GM23338 (cell line): ENCODE results near the gene CCDC160. TPM values are rescaled to one million over a fixed set of nuclear protein-coding genes. Genes with fewer than 3 reads are reported as not detected.

Experiments
- ATAC-seq: fragments of 200-7000 bp; cut with Tn5 transposase; 3 replicates; pipeline ENCODE4 v1.9.1; 2020
- DNase-seq: peaks from one replicate; pipeline ENCODE4 v3.0.0-alpha.2; 2015; ENCODE audit warnings: low spot score
- H2AFZ ChIP-seq: fragments of 200-600 bp; sonication (generic); 2 replicates; pipeline ENCODE4 v1.8.0; 2016; ENCODE audit warnings: antibody characterized with exemption, mild to moderate bottlenecking, moderate library complexity
- H3F3A ChIP-seq: fragments of 200-600 bp; sonication (generic); replicated peaks from 2 replicates; pipeline ENCODE4 v1.8.0; 2017; ENCODE audit warnings: antibody characterized with exemption, mixed run types, low read depth
- H3K27ac ChIP-seq: fragments of 200-600 bp; sonication (generic); 2 replicates; pipeline ENCODE4 v1.6.1; 2016; ENCODE audit warnings: low read depth
- H3K27me3 ChIP-seq: fragments of 200-600 bp; sonication (generic); 2 replicates; pipeline ENCODE4 v1.8.0; 2016; ENCODE audit warnings: mild to moderate bottlenecking, mixed run types, moderate library complexity; ENCODE audit not compliant: insufficient read depth
- H3K36me3 ChIP-seq: fragments of 200-600 bp; sonication (generic); 2 replicates; pipeline ENCODE4 v1.8.0; 2016; ENCODE audit warnings: mild to moderate bottlenecking; ENCODE audit not compliant: insufficient read depth
- H3K4me1 ChIP-seq: fragments of 200-600 bp; sonication (generic); 2 replicates; pipeline ENCODE4 v1.8.0; 2016; ENCODE audit warnings: mild to moderate bottlenecking, moderate library complexity; ENCODE audit not compliant: insufficient read depth
- H3K4me2 ChIP-seq: fragments of 200-600 bp; sonication (generic); 2 replicates; pipeline ENCODE4 v1.7.1; 2017; ENCODE audit warnings: mixed run types
- H3K4me3 ChIP-seq: fragments of 200-600 bp; sonication (generic); 2 replicates; pipeline ENCODE4 v1.6.1; 2016; ENCODE audit warnings: mixed run types
- H3K79me2 ChIP-seq: fragments of 200-600 bp; sonication (generic); replicated peaks from 2 replicates; pipeline ENCODE4 v1.8.0; 2017; ENCODE audit warnings: mild to moderate bottlenecking; ENCODE audit not compliant: insufficient read depth
- H3K9me2 ChIP-seq: fragments of 200-600 bp; sonication (generic); 2 replicates; pipeline ENCODE4 v1.8.0; 2017; ENCODE audit not compliant: insufficient read depth
- H4K20me1 ChIP-seq: fragments of 200-600 bp; sonication (generic); replicated peaks from 2 replicates; pipeline ENCODE4 v1.8.0; 2017; ENCODE audit warnings: mild to moderate bottlenecking; ENCODE audit not compliant: insufficient read depth
- H3K27ac Mint-ChIP-seq: 2 replicates; pipeline ENCODE4 v1.8.0; 2020; ENCODE audit warnings: inconsistent platforms, mild to moderate bottlenecking, moderate library complexity, mixed read lengths
- H3K27me3 Mint-ChIP-seq: 3 replicates; pipeline ENCODE4 v1.8.0; 2022; ENCODE audit warnings: low read depth, mild to moderate bottlenecking, moderate library complexity, mixed read lengths, inconsistent platforms; ENCODE audit not compliant: insufficient read depth, poor library complexity
- H3K36me3 Mint-ChIP-seq: 3 replicates; pipeline ENCODE4 v1.8.0; 2021; ENCODE audit warnings: low read depth, mild to moderate bottlenecking, inconsistent platforms, moderate library complexity, mixed read lengths
- H3K4me1 Mint-ChIP-seq: 3 replicates; pipeline ENCODE4 v1.8.0; 2020; ENCODE audit warnings: mild to moderate bottlenecking, inconsistent platforms, mixed read lengths
- H3K4me3 Mint-ChIP-seq: 3 replicates; pipeline ENCODE4 v1.8.0; 2021; ENCODE audit warnings: moderate library complexity, mild to moderate bottlenecking, inconsistent platforms, mixed read lengths
- H3K9me3 Mint-ChIP-seq: 3 replicates; pipeline ENCODE4 v1.8.0; 2020; ENCODE audit warnings: moderate library complexity, mild to moderate bottlenecking, inconsistent platforms, mixed read lengths
- CREB1 ChIP-seq: fragments of 250-450 bp; sonication (Bioruptor Pico); IDR thresholded peaks from 2 replicates; pipeline ENCODE4 v1.5.0; 2020; ENCODE audit warnings: low read depth, mild to moderate bottlenecking, moderate library complexity
- CTCF ChIP-seq, 2 experiments: fragments of 200-600 bp in 1 of 2; sonication (generic) in 1 of 2; conservative IDR thresholded peaks; 2 replicates each; pipeline versions ENCODE4 v1.5.1 to v1.6.1; 2016 to 2017; ENCODE audit warnings: antibody characterized with exemption in 2 of 2, low read depth in 2 of 2, mild to moderate bottlenecking in 2 of 2, moderate library complexity in 1 of 2
- EZH2 ChIP-seq: fragments of 200-600 bp; sonication (generic); IDR thresholded peaks from one replicate; pipeline ENCODE4 v1.8.0; 2017; ENCODE audit warnings: antibody characterized with exemption, mild to moderate bottlenecking, low read depth; ENCODE audit not compliant: unreplicated experiment
- EZH2phosphoT487 ChIP-seq: fragments of 200-600 bp; sonication (generic); IDR thresholded peaks from one replicate; pipeline ENCODE4 v1.8.1; 2018; ENCODE audit warnings: antibody characterized with exemption; ENCODE audit not compliant: unreplicated experiment
- JUNB ChIP-seq: IDR thresholded peaks from one replicate; pipeline ENCODE4 v1.6.1; 2016; ENCODE audit warnings: antibody characterized with exemption; ENCODE audit not compliant: unreplicated experiment
- NANOG ChIP-seq: IDR thresholded peaks from 2 replicates; pipeline ENCODE4 v1.6.1; 2016; ENCODE audit warnings: antibody characterized with exemption, borderline replicate concordance
- POLR2AphosphoS5 ChIP-seq: IDR thresholded peaks from 2 replicates; pipeline ENCODE4 v1.6.1; 2016; ENCODE audit warnings: antibody characterized with exemption, low read depth
- ZNF114 ChIP-seq: fragments of 250-450 bp; sonication (Bioruptor Pico); IDR thresholded peaks from 2 replicates; pipeline ENCODE4 v1.5.0; 2020; ENCODE audit warnings: mild to moderate bottlenecking, moderate library complexity
- ZNF331 ChIP-seq: fragments of 250-450 bp; sonication (Bioruptor Pico); IDR thresholded peaks from 2 replicates; pipeline ENCODE4 v1.5.0; 2020; ENCODE audit warnings: low read depth, mild to moderate bottlenecking, moderate library complexity
- ZNF462 ChIP-seq: fragments of 250-450 bp; sonication (Bioruptor Pico); IDR thresholded peaks from 2 replicates; pipeline ENCODE4 v1.5.0; 2020; ENCODE audit warnings: mild to moderate bottlenecking, moderate library complexity
- polyA plus RNA-seq: library from polyadenylated mRNA; unstranded; fragments of >200 nt; fragmentation: Nextera tagmentation; extraction: Ambion mirVana; gene quantifications from 2 replicates; pipeline ENCODE4 v1.2.1, GENCODE V29; 2016
- total RNA-seq: library from RNA; depleted of rRNA; stranded (reverse); fragments of >200 nt; shearing (Covaris generic); gene quantifications from 2 replicates; pipeline ENCODE4 v1.2.3, GENCODE V29; 2014
- TF ChIP-seq, protein P1 (sequence below): IDR thresholded peaks from one replicate; pipeline ENCODE4 v1.6.1; 2018; ENCODE audit warnings: antibody characterized with exemption; ENCODE audit not compliant: unreplicated experiment

Gene CCDC160
- total and polyA plus RNA-seq, 2 experiments from 2014 or later, result 2.7 to 6.9 TPM

DNA sequence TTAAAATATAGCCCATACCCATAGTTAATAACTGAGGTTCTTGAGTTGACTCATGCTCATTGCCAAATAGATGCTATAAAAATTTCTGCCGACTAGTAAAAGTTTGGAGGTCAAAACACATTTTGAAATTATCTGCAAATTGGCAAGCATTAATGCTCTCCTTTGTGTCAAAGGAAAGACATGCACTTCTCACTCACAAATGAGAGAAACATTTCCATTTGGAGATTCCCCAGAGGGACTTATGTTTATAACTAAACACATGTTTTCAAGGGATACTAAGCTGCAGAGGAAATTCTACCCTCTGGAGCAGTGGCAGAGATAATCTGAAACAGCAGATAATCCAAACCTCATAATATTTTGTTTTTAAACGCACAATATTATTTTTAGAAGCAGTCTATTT lies 45.7 kb upstream of the CCDC160 start (continued):
- no peak for TF ChIP-seq ZNF462 (CRISPR knock-in tag)
- no peak for TF ChIP-seq JUNB

DNA sequence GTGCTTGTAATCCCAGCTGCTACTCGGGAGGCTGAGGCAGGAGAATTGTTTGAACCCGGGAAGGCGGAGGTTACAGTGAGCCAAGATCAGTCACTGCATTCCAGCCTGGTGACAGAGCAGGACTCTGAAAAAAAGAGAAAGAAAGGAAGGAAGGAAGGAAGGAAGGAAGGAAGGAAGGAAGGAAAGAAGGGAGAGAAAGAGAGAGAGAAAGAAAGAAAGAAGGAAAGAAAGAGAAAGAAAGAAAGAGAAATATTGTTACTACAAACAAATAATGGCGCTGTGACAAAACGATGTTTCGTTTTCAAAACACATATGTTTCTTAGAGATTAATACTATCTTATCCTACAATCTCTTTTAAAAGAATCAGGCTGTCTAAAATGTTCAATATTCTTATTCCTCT lies 42.1 kb upstream of the CCDC160 start:
- no peaks in the 10 kb centered on the region for H3K4me1 ChIP-seq
- peaks cover 8% of the 10 kb centered on the region; the same call in 2 of the 3 replicates for H3K4me1 Mint-ChIP-seq
- H3K9me2 ChIP-seq, result no peaks in the 10 kb centered on the region
- H3K4me3 Mint-ChIP-seq, result no peak overlapping the region
- DNase-seq, result no peak
- no peaks in the 10 kb centered on the region for H3K36me3 Mint-ChIP-seq
- peaks cover 1% of the 10 kb centered on the region for H3K27me3 Mint-ChIP-seq
- H2AFZ ChIP-seq, result no peak overlapping the region
- no peaks in the 10 kb centered on the region for H3F3A ChIP-seq
- no peaks in the 10 kb centered on the region for H3K9me3 Mint-ChIP-seq
- ATAC-seq, result no peak
- no peaks in the 10 kb centered on the region for H3K36me3 ChIP-seq
- no peaks in the 10 kb centered on the region for H3K79me2 ChIP-seq
- no peaks in the 10 kb centered on the region for H3K27me3 ChIP-seq
- H3K4me2 ChIP-seq, result no peak overlapping the region
- H3K4me3 ChIP-seq, result no peak overlapping the region
- H3K27ac ChIP-seq, result no peak overlapping the region
- H3K27ac Mint-ChIP-seq, result no peak overlapping the region
- no peaks in the 10 kb centered on the region for H4K20me1 ChIP-seq
- TF ChIP-seq, protein P1, sequence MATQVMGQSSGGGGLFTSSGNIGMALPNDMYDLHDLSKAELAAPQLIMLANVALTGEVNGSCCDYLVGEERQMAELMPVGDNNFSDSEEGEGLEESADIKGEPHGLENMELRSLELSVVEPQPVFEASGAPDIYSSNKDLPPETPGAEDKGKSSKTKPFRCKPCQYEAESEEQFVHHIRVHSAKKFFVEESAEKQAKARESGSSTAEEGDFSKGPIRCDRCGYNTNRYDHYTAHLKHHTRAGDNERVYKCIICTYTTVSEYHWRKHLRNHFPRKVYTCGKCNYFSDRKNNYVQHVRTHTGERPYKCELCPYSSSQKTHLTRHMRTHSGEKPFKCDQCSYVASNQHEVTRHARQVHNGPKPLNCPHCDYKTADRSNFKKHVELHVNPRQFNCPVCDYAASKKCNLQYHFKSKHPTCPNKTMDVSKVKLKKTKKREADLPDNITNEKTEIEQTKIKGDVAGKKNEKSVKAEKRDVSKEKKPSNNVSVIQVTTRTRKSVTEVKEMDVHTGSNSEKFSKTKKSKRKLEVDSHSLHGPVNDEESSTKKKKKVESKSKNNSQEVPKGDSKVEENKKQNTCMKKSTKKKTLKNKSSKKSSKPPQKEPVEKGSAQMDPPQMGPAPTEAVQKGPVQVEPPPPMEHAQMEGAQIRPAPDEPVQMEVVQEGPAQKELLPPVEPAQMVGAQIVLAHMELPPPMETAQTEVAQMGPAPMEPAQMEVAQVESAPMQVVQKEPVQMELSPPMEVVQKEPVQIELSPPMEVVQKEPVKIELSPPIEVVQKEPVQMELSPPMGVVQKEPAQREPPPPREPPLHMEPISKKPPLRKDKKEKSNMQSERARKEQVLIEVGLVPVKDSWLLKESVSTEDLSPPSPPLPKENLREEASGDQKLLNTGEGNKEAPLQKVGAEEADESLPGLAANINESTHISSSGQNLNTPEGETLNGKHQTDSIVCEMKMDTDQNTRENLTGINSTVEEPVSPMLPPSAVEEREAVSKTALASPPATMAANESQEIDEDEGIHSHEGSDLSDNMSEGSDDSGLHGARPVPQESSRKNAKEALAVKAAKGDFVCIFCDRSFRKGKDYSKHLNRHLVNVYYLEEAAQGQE, result no peak
- TF ChIP-seq NANOG, result no peak
- TF ChIP-seq CREB1 (CRISPR knock-in tag), result no peak
- TF ChIP-seq POLR2AphosphoS5, result no peak
- no peak for TF ChIP-seq ZNF114 (CRISPR knock-in tag)
- TF ChIP-seq CTCF (conservative IDR thresholded peaks at IDR 0.05; ENCODE audit: low read depth in 2 of 2), result no peak
- no peak for TF ChIP-seq EZH2
- no peak for TF ChIP-seq EZH2phosphoT487
- no peak for TF ChIP-seq ZNF331 (CRISPR knock-in tag)
